Stimulated activated CD8-positive, alpha-beta memory T cell treated with anti-CD3 and anti-CD28 coated beads, Interleukin-4, amount 100 ng/mL, for 4 hours (primary cell): ENCODE data around the gene GLB1L.
"Not testable (repeated sequence)": the region's sequence is repeated elsewhere in the genome, so short reads cannot be mapped to it uniquely, and the experiment has no call there.

Experiments
- DNase-seq, 2 donors: peaks; one replicate each; pipeline ENCODE4 v3.0.0-alpha.2; 2020; ENCODE audit warnings: low read depth in 2 of 2, low spot score in 1 of 2

Gene GLB1L

GRCh38 chr2:219281588-219281987 lies 36.3 kb upstream of the GLB1L start:
- DNase-seq, result no peak

- no peak for DNase-seq
Measured at GRCh38 chr2:219280651-219281050, 35.4 kb upstream of the GLB1L start.

- no peak for DNase-seq
Measured at GRCh38 chr2:219279916-219280516, 34.8 kb upstream of the GLB1L start.

- peak; percentile 97 to 99 for DNase-seq
Measured at GRCh38 chr2:219279151-219279915, 34.1 kb upstream of the GLB1L start, which contains the start of gene DNAJB2. Gene DNAJB2 (plus strand): TSS chr2:219279366. CDS start chr2:219279834, 468 bp downstream.

- no peak for DNase-seq
Measured at GRCh38 chr2:219278655-219279150, 33.5 kb upstream of the GLB1L start.

- peak; percentile 52 to 58 for DNase-seq
Measured at GRCh38 chr2:219277703-219278654, 32.7 kb upstream of the GLB1L start.

GRCh38 chr2:219274361-219274921 lies 29.2 kb upstream of the GLB1L start:
- DNase-seq, result no peak

GRCh38 chr2:219273937-219274336 lies 28.7 kb upstream of the GLB1L start:
- DNase-seq, result no peak

- no peak for DNase-seq
Measured at GRCh38 chr2:219272995-219273394, 27.8 kb upstream of the GLB1L start.

- no peak for DNase-seq
Measured at GRCh38 chr2:219272356-219272755, 27.1 kb upstream of the GLB1L start.

GRCh38 chr2:219271021-219271420 lies 25.8 kb upstream of the GLB1L start:
- no peak for DNase-seq

- no peak for DNase-seq
Measured at GRCh38 chr2:219270055-219270372, 24.8 kb upstream of the GLB1L start.

GRCh38 chr2:219269362-219270054 lies 24.3 kb upstream of the GLB1L start:
- DNase-seq, result no peak

- DNase-seq, result no peak
Measured at GRCh38 chr2:219268294-219268693, 23.1 kb upstream of the GLB1L start.

- no peak for DNase-seq
Measured at GRCh38 chr2:219266886-219267285, 21.6 kb upstream of the GLB1L start.

- DNase-seq, result no peak
Measured at GRCh38 chr2:219266232-219266631, 21.0 kb upstream of the GLB1L start.

GRCh38 chr2:219261024-219261855 lies 16.0 kb upstream of the GLB1L start:
- no peak for DNase-seq

GRCh38 chr2:219258942-219259341 lies 13.7 kb upstream of the GLB1L start:
- not testable (repeated sequence) for DNase-seq

- no peak for DNase-seq
Measured at GRCh38 chr2:219254590-219255201, 9.5 kb upstream of the GLB1L start.
